Erythroblast (primary cell): ENCODE results near the gene PRPSAP2.

Experiments used
- GATA1 ChIP-seq: IDR thresholded peaks from 2 replicates; pipeline ENCODE4 v1.6.1; 2011; ENCODE audit warnings: low read depth, mild to moderate bottlenecking, control low read depth, low read length, moderate library complexity
- POLR2A ChIP-seq: IDR thresholded peaks from 2 replicates; pipeline ENCODE4 v1.6.1; 2011; ENCODE audit warnings: mild to moderate bottlenecking, low read length

DNA sequence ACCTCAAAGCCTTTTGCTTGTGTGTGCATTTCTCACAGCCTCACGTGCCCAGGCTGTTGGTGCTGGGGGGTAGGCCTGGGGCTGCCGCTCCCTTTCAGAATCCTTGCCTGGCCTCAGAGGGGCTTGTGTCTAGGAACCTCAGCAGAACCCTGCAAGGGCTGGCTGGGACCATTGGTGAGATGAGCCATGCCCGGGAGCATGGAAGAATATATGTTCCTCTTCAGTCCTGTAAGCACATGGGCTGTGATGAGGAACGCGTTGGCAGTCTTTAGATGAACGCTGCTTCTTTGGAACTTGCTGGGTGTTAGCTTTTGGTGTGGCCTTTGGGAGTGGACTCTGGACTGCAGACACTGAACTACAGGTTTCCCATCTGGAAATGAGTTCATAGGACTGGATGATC, 62.0 kb downstream of the PRPSAP2 start:
- no peak for TF ChIP-seq POLR2A
- no peak for TF ChIP-seq GATA1
